ENCODE measurements around the gene RLIM. TPM values are rescaled to one million over a fixed set of nuclear protein-coding genes. Genes with fewer than 3 reads are reported as not detected.

Gene RLIM
- total and polyA plus RNA-seq, 2 experiments from 2014 or later: 10.6 to 32.0 TPM

- no peaks in the 10 kb centered on the region for H3K4me1 ChIP-seq (ENCODE audit: low read depth)
- H3K27ac ChIP-seq: no peak overlapping the region
- no peak for DNase-seq (ENCODE audit: low read depth in 1 of 2, low spot score in 1 of 2)
- no peak overlapping the region for H3K4me3 ChIP-seq
- H3K9me3 ChIP-seq (ENCODE audit: low read depth): no peaks in the 10 kb centered on the region
- TF ChIP-seq CTCF (IDR thresholded peaks at IDR 0.05; ENCODE audit: low read depth, low read length): no peak
- H3K27me3 ChIP-seq: no peaks in the 10 kb centered on the region
- H3K36me3 ChIP-seq: no peaks in the 10 kb centered on the region
These were observed 67.4 kb downstream of the RLIM start for GRCh38 chrX:74546984-74547383.

- no peak for TF ChIP-seq CTCF (IDR thresholded peaks at IDR 0.05; ENCODE audit: low read depth, low read length)
- no peaks in the 10 kb centered on the region for H3K4me1 ChIP-seq (ENCODE audit: low read depth)
- H3K4me3 ChIP-seq: no peak overlapping the region
- H3K27ac ChIP-seq: no peak overlapping the region
- no peaks in the 10 kb centered on the region for H3K27me3 ChIP-seq
- no peak for DNase-seq (ENCODE audit: low read depth in 1 of 2, low spot score in 1 of 2)
- H3K9me3 ChIP-seq (ENCODE audit: low read depth): no peaks in the 10 kb centered on the region
- H3K36me3 ChIP-seq: no peaks in the 10 kb centered on the region
These were observed 68.4 kb downstream of the RLIM start for GRCh38 chrX:74545880-74546523.

GRCh38 chrX:74540635-74541249 is 73.7 kb downstream of the RLIM start:
- Histone ChIP-seq H3K9me3 (ENCODE audit: low read depth) (no peaks in the 10 kb centered on the region), H3K4me1 (ENCODE audit: low read depth) (no peaks in the 10 kb centered on the region), H3K36me3 (no peaks in the 10 kb centered on the region), H3K27ac (no peak overlapping the region), H3K27me3 (no peaks in the 10 kb centered on the region), H3K4me3 (no peak overlapping the region)
- TF ChIP-seq CTCF (IDR thresholded peaks at IDR 0.05; ENCODE audit: low read depth, low read length): no peak
- DNase-seq (ENCODE audit: low read depth in 1 of 2, low spot score in 1 of 2): no peak

GRCh38 chrX:74536832-74537371 is 77.5 kb downstream of the RLIM start:
- peak; percentile 7 for TF ChIP-seq CTCF (IDR thresholded peaks at IDR 0.05; ENCODE audit: low read depth, low read length)
- no peaks in the 10 kb centered on the region for H3K4me1 ChIP-seq (ENCODE audit: low read depth)
- H3K27me3 ChIP-seq: no peaks in the 10 kb centered on the region
- no peaks in the 10 kb centered on the region for H3K36me3 ChIP-seq
- H3K9me3 ChIP-seq (ENCODE audit: low read depth): no peaks in the 10 kb centered on the region
- DNase-seq (ENCODE audit: low read depth in 1 of 2, low spot score in 1 of 2): peak in 1 of 2 donors; percentile 78
- no peak overlapping the region for H3K27ac ChIP-seq
- peak overlapping the region; percentile 28 for H3K4me3 ChIP-seq

GRCh38 chrX:74536152-74536831 is 78.1 kb downstream of the RLIM start:
- Histone ChIP-seq H3K36me3 (no peaks in the 10 kb centered on the region), H3K27ac (peak overlapping the region; percentile 22), H3K4me3 (peak overlapping the region; percentile 28), H3K27me3 (no peaks in the 10 kb centered on the region), H3K4me1 (ENCODE audit: low read depth) (no peaks in the 10 kb centered on the region), H3K9me3 (ENCODE audit: low read depth) (no peaks in the 10 kb centered on the region)
- peak; percentile 56 to 92 for DNase-seq (ENCODE audit: low read depth in 1 of 2, low spot score in 1 of 2)
- TF ChIP-seq CTCF (IDR thresholded peaks at IDR 0.05; ENCODE audit: low read depth, low read length): peak; percentile 41
